ENCODE data around the gene TRMT1. TPM values are rescaled to one million over a fixed set of nuclear protein-coding genes. Genes with fewer than 3 reads are reported as not detected.

TRMT1 gene
- total RNA-seq, 1 experiment from 2014 or later, result 106 TPM

DNA sequence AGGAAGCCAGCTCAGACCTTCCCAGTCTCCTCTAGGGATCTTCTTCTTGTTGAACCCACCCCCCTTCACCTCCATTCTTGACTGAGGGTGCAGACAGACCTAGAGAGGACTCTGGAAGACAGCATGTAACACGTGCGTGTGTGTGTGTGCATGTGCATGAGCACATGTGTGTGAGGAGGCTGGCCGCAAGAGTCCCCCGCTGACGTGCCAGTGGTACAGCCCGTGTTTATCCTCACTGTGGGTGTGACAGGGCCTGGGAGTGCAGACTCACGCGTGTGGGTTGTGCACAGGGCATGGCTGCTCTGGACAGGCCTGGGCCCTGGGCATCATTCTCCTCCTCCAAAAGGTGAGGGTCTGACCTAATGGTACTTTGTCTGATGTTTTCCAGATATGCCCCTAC is 40.2 kb downstream of the TRMT1 start (continued):
- TF ChIP-seq, protein P1, sequence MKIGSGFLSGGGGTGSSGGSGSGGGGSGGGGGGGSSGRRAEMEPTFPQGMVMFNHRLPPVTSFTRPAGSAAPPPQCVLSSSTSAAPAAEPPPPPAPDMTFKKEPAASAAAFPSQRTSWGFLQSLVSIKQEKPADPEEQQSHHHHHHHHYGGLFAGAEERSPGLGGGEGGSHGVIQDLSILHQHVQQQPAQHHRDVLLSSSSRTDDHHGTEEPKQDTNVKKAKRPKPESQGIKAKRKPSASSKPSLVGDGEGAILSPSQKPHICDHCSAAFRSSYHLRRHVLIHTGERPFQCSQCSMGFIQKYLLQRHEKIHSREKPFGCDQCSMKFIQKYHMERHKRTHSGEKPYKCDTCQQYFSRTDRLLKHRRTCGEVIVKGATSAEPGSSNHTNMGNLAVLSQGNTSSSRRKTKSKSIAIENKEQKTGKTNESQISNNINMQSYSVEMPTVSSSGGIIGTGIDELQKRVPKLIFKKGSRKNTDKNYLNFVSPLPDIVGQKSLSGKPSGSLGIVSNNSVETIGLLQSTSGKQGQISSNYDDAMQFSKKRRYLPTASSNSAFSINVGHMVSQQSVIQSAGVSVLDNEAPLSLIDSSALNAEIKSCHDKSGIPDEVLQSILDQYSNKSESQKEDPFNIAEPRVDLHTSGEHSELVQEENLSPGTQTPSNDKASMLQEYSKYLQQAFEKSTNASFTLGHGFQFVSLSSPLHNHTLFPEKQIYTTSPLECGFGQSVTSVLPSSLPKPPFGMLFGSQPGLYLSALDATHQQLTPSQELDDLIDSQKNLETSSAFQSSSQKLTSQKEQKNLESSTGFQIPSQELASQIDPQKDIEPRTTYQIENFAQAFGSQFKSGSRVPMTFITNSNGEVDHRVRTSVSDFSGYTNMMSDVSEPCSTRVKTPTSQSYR (CRISPR knock-in tag; IDR thresholded peaks at IDR 0.05), result no peak
- TF ChIP-seq ZNF416 (CRISPR knock-in tag; IDR thresholded peaks at IDR 0.05), result no peak

- Mint-ChIP-seq H3K9me3 (no peaks in the 10 kb centered on the region), H3K4me3 (no peak overlapping the region), H3K4me1 (peaks cover 23% of the 10 kb centered on the region), H3K27ac (no peak overlapping the region), H3K36me3 (no peaks in the 10 kb centered on the region), H3K27me3 (ENCODE audit: low read depth) (peaks cover 34% of the 10 kb centered on the region)
- ChIA-PET POLR2A (interaction anchor here (0.7 kb wide), 1 partner anchor 61 kb away, joined by 6 read pairs; no protein-coding TSS in a partner anchor), CTCF (interaction anchor here (1.2 to 20.5 kb wide), 7 partner anchors 16 to 109 kb away, joined by 5 to 294 read pairs (median 8); no protein-coding TSS in a partner anchor)
- TF ChIP-seq, protein P1 (CRISPR knock-in tag; IDR thresholded peaks at IDR 0.05), result no peak
- no peak for TF ChIP-seq PRDM15 (CRISPR knock-in tag; IDR thresholded peaks at IDR 0.05)
- no peak for TF ChIP-seq ZNF121 (CRISPR knock-in tag; IDR thresholded peaks at IDR 0.05)
- no peak for TF ChIP-seq ZNF671 (CRISPR knock-in tag; IDR thresholded peaks at IDR 0.05)
- TF ChIP-seq MXD4 (CRISPR knock-in tag; IDR thresholded peaks at IDR 0.05; ENCODE audit: borderline replicate concordance), result no peak
- no peak for TF ChIP-seq SOX15 (CRISPR knock-in tag; IDR thresholded peaks at IDR 0.05)
- no peak for TF ChIP-seq TEAD4 (CRISPR knock-in tag; IDR thresholded peaks at IDR 0.05)
- TF ChIP-seq JAZF1 (CRISPR knock-in tag; IDR thresholded peaks at IDR 0.05), result no peak
- no peak for TF ChIP-seq ZNF512 (CRISPR knock-in tag; IDR thresholded peaks at IDR 0.05; ENCODE audit: borderline replicate concordance)
- no peak for TF ChIP-seq GABPB1 (CRISPR knock-in tag; IDR thresholded peaks at IDR 0.05)
- no peak for TF ChIP-seq FOXJ3 (CRISPR knock-in tag; IDR thresholded peaks at IDR 0.05; ENCODE audit: borderline replicate concordance)
- no peak for TF ChIP-seq RORB (CRISPR knock-in tag; IDR thresholded peaks at IDR 0.05)
- TF ChIP-seq FOXP1 (CRISPR knock-in tag; IDR thresholded peaks at IDR 0.05; ENCODE audit: borderline replicate concordance), result no peak
- TF ChIP-seq JUN (CRISPR knock-in tag; IDR thresholded peaks at IDR 0.05), result no peak
- no peak for TF ChIP-seq NR3C1 (CRISPR knock-in tag; conservative IDR thresholded peaks at IDR 0.05; ENCODE audit: low read depth)
- TF ChIP-seq ZNF219 (CRISPR knock-in tag; IDR thresholded peaks at IDR 0.05; ENCODE audit: borderline replicate concordance), result no peak
- TF ChIP-seq GRHL2 (CRISPR knock-in tag; IDR thresholded peaks at IDR 0.05; ENCODE audit: insufficient replicate concordance, severe bottlenecking), result no peak
- TF ChIP-seq ZNF317 (CRISPR knock-in tag; IDR thresholded peaks at IDR 0.05; ENCODE audit: borderline replicate concordance, low read depth), result no peak
- no peak for TF ChIP-seq E2F5 (CRISPR knock-in tag; IDR thresholded peaks at IDR 0.05)
- DNase-seq (ENCODE audit: low spot score) (no peak), ATAC-seq (no peak)
Observed at GRCh38 chr19:13074378-13074777, 42.2 kb downstream of the TRMT1 start.

All from WTC11 (cell line).